ENCODE data around the gene TADA2B. TPM values are rescaled to one million over a fixed set of nuclear protein-coding genes. Genes with fewer than 3 reads are reported as not detected.

Gene TADA2B
- total RNA-seq (2011; cell fraction: chromatin; rRNA removed; ENCODE audit: low replicate concordance) = 12.9 and 18.0 TPM in 2 replicates
- total RNA-seq (2011; cell fraction: nucleolus; rRNA removed) = 10.0 and 11.0 TPM in 2 replicates
- total RNA-seq (2011; cell fraction: nucleoplasm; rRNA removed) = 11.2 and 11.5 TPM in 2 replicates
- total RNA-seq (2014; rRNA removed) = 8.6 and 11.5 TPM in 2 replicates
- total RNA-seq (2014; rRNA removed; fragmentation: Illumina TruSeq; extraction: Trizol) = 6.3 and 7.5 TPM in 2 replicates
- 10.4 and 10.9 TPM in 2 replicates for total RNA-seq (2015; rRNA removed; fragmentation: Illumina TruSeq; extraction: Trizol)
- 11.9 and 12.2 TPM in 2 replicates for total RNA-seq (2021)
- 3.8 and 4.2 TPM in 2 replicates for polyA plus RNA-seq (2011; rRNA removed)
- polyA plus RNA-seq (2011; cell fraction: cytosol; rRNA removed) = 4.6 and 5.4 TPM in 2 replicates
- polyA plus RNA-seq (2011; cell fraction: nucleus; rRNA removed) = 4.7 and 8.2 TPM in 2 replicates
- polyA plus RNA-seq (2012) = 10.8 and 12.4 TPM in 2 replicates
- 9.2 and 11.8 TPM in 2 replicates for polyA plus RNA-seq (2014; fragmentation: Illumina TruSeq; extraction: Trizol)
- under 1 TPM; 0.55 to 0.81 TPM for polyA plus RNA-seq (2014; fragmentation: Nextera tagmentation; extraction: Ambion mirVana)
- 7.4 and 7.7 TPM in 2 replicates for polyA plus RNA-seq (2014; rRNA removed)
- polyA minus RNA-seq (2011; rRNA and poly(A)+ RNA removed) = 4.9 and 5.9 TPM in 2 replicates
- polyA minus RNA-seq (2011; cell fraction: cytosol; rRNA and poly(A)+ RNA removed) = 5.5 and 5.6 TPM in 2 replicates
- polyA minus RNA-seq (2011; cell fraction: nucleus; rRNA and poly(A)+ RNA removed) = 3.8 and 6.1 TPM in 2 replicates
- percentile 77 among the genes with signal in this experiment for Bru-seq, nascent RNA
- percentile 79 among the genes with signal in this experiment for BruChase-seq, experiment 1, labeled RNA remaining after a 2-hour chase
- BruChase-seq, experiment 2, labeled RNA remaining after a 6-hour chase = percentile 85 among the genes with signal in this experiment
- long read RNA-seq, experiment 1, full-length matches to known transcripts = 147 of 164 reads
- long read RNA-seq, experiment 1, partial matches to known transcripts = 0 of 164 reads
- long read RNA-seq, experiment 1, other reads (novel, unspliced or antisense) = 17 of 164 reads
- long read RNA-seq, experiment 2, full-length matches to known transcripts = 19 of 22 reads
- long read RNA-seq, experiment 2, partial matches to known transcripts = 0 of 22 reads
- long read RNA-seq, experiment 2, other reads (novel, unspliced or antisense) = 3 of 22 reads
- long read RNA-seq, experiment 3, partial matches to known transcripts = 0 of 6 reads
- long read RNA-seq, experiment 3, other reads (novel, unspliced or antisense) = 2 of 6 reads

DNA sequence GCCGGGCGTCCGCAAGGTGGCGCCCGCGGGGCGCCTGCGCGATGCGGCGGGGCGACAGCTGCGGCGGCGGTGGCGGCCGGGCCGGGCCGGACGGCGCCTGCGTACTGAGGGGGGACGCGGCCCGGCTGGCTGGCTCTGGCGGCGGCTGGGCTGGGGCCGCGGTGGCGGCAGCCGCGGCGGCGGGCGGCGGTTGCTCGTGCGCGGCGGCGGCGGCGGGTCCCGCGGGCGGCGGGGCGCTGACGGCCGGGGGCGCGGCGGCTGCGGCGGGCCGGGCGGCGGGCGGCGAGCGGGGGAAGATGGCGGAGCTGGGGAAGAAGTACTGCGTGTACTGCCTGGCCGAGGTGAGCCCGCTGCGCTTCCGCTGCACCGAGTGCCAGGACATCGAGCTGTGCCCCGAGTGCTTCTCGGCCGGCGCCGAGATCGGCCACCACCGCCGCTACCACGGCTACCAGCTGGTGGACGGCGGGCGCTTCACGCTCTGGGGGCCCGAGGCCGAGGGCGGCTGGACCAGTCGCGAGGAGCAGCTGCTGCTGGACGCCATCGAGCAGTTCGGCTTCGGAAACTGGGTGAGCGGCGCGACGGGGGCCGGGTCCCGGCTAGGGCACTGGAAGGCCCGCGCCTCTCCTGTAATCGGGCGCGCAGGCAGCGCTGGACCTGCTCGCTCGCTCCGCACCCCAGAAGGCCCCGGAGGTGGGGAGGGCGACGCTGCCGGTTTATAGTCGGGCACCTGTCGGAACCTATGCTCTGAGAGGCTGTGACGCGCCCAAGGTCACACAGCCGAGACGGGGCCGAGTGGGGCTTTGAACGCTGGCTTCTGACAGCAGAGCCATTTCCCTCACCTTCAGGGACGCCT lies at the start of gene TADA2B:
TADA2B (plus strand) TSS at position 89 of the 853 bp plus-strand sequence; CDS start at position 297, 208 bp downstream.
- H3K27ac ChIP-seq (ENCODE audit: extremely low read depth, low read depth, low read length) = peak within 1 kb of the TSS; percentile 79
- H2AFZ ChIP-seq (ENCODE audit: low read depth, low read length) = peak within 1 kb of the TSS; percentile 95
- peaks cover 18% of the 10 kb centered on the region for H4K20me1 ChIP-seq (replicated peaks; ENCODE audit: control insufficient read depth, insufficient read depth, low read length)
- H3K27me3 ChIP-seq (ENCODE audit: control insufficient read depth in 2 of 2, insufficient read depth in 2 of 2, low read length in 2 of 2) = no peaks in the 10 kb centered on the region
- in situ Hi-C loops (cut with MboI) (no loop called here), intact Hi-C loops (cut with micrococcal nuclease) (no loop called here)
- FAIRE-seq = peak; percentile 42
- H3K4me3 ChIP-seq = peak within 1 kb of the TSS; percentile 96
- ATAC-seq = peak; percentile 32
- under 1% methylated on average over 64 of the region's 119 CpGs for WGBS (ENCODE audit: insufficient coverage, low coverage, missing lambda C conversion rate)
- POLR2A ChIA-PET = interaction anchor here (0.6 to 1.6 kb wide), 14 partner anchors 9 to 142 kb away, joined by 3 to 7 read pairs (median 4); no protein-coding TSS in a partner anchor
- H3K4me2 ChIP-seq (ENCODE audit: insufficient read depth, low read length) = peak within 1 kb of the TSS; percentile 86
- H3K79me2 ChIP-seq (ENCODE audit: control insufficient read depth, insufficient read depth, low read length) = peaks cover 49% of the 10 kb centered on the region
- peak; percentile 47 to 57 (median 54) for DNase-seq (ENCODE audit: extremely low read depth in 1 of 4, low spot score in 3 of 4)
- TSS peak; percentile 41 for BruUV-seq (replicated peaks)
- CTCF ChIA-PET (ENCODE audit: low intra/inter-chr PET ratio) = interaction anchor here (0.8 to 1.4 kb wide), 3 partner anchors 27 to 134 kb away, joined by 3 to 6 read pairs (median 5); partner anchors contain the start of gene TBC1D14
- H3K9ac ChIP-seq (ENCODE audit: insufficient read depth in 1 of 2, low read depth in 2 of 2, low read length in 2 of 2) = peak within 1 kb of the TSS; percentile 87 to 100
- peaks cover 12 to 40% of the 10 kb centered on the region in 2 experiments; a peak in 4 of 5 replicates for H3K4me1 ChIP-seq (replicated peaks in 1 of 2; ENCODE audit: control insufficient read depth in 2 of 2, insufficient read depth in 2 of 2, low read length in 2 of 2)
- no peaks in the 10 kb centered on the region for H3K9me1 ChIP-seq (ENCODE audit: control insufficient read depth, insufficient read depth, low read length)
- H3K9me3 ChIP-seq (replicated peaks; ENCODE audit: control insufficient read depth, insufficient read depth, low read depth, low read length) = no peaks in the 10 kb centered on the region
- H3K36me3 ChIP-seq (ENCODE audit: control insufficient read depth, insufficient read depth, low read length) = peaks cover 9% of the 10 kb centered on the region; the same call in 1 of the 3 replicates
- TF ChIP-seq ATF1 (CRISPR knock-in tag; IDR thresholded peaks at IDR 0.05) = no peak
- TF ChIP-seq ATF1 (tag; IDR thresholded peaks at IDR 0.05) = 0 out of 2 replicates have a peak, but pooled peaks have one; percentile 16
- no peak for TF ChIP-seq ZNF764 (CRISPR knock-in tag; IDR thresholded peaks at IDR 0.05; ENCODE audit: low read depth)
- TF ChIP-seq PHF8 (IDR thresholded peaks at IDR 0.05; ENCODE audit: borderline replicate concordance, low read length) = peak; percentile 54; the same call in 1 of the 2 replicates
- TF ChIP-seq BRD4 (IDR thresholded peaks at IDR 0.05) = no peak
- TF ChIP-seq SRSF9 (IDR thresholded peaks at IDR 0.05; ENCODE audit: borderline replicate concordance, low read depth, low read length) = no peak
- TF ChIP-seq, protein P1, sequence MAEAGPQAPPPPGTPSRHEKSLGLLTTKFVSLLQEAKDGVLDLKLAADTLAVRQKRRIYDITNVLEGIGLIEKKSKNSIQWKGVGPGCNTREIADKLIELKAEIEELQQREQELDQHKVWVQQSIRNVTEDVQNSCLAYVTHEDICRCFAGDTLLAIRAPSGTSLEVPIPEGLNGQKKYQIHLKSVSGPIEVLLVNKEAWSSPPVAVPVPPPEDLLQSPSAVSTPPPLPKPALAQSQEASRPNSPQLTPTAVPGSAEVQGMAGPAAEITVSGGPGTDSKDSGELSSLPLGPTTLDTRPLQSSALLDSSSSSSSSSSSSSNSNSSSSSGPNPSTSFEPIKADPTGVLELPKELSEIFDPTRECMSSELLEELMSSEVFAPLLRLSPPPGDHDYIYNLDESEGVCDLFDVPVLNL (CRISPR knock-in tag; IDR thresholded peaks at IDR 0.05; ENCODE audit: low read depth) = no peak
- no peak for TF ChIP-seq TBL1XR1 (IDR thresholded peaks at IDR 0.05; ENCODE audit: low read length in 2 of 2)
- TF ChIP-seq, protein P2, sequence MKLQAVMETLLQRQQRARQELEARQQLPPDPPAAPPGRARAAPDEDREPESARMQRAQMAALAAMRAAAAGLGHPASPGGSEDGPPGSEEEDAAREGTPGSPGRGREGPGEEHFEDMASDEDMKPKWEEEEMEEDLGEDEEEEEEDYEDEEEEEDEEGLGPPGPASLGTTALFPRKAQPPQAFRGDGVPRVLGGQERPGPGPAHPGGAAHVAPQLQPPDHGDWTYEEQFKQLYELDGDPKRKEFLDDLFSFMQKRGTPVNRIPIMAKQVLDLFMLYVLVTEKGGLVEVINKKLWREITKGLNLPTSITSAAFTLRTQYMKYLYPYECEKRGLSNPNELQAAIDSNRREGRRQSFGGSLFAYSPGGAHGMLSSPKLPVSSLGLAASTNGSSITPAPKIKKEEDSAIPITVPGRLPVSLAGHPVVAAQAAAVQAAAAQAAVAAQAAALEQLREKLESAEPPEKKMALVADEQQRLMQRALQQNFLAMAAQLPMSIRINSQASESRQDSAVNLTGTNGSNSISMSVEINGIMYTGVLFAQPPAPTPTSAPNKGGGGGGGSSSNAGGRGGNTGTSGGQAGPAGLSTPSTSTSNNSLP (IDR thresholded peaks at IDR 0.05; ENCODE audit: borderline replicate concordance, low read depth, low read length) = no peak
- no peak for TF ChIP-seq KDM5B (IDR thresholded peaks at IDR 0.05; ENCODE audit: insufficient replicate concordance, low read depth, low read length)
- peak; percentile 59 for TF ChIP-seq ESRRA (IDR thresholded peaks at IDR 0.05; ENCODE audit: borderline replicate concordance, low read depth)
- TF ChIP-seq FOXP1 (CRISPR knock-in tag; IDR thresholded peaks at IDR 0.05) = 0 out of 2 replicates have a peak, but pooled peaks have one; percentile 59
- no peak for TF ChIP-seq EZH2 (IDR thresholded peaks at IDR 0.05; ENCODE audit: borderline replicate concordance, low read depth, low read length)

Measured in K562 (cell line).